Caco-2 (cell line): ENCODE results near the gene SOX5. TPM values are rescaled to one million over a fixed set of nuclear protein-coding genes. Genes with fewer than 3 reads are reported as not detected.

Source experiments
- BruUV-seq: library from RNA; stranded (reverse); fragments of 400-500 nt; replicated peaks from 2 replicates; lab custom pipeline; 2021; lab: Mats Ljungman, UMichigan
- CTCF ChIA-PET: fragments of 300-600 bp; sonication (Branson Sonifier 250); formaldehyde crosslinking; loops from one replicate; lab custom pipeline; 2022; ENCODE audit warnings: antibody characterized with exemption; lab: Charles Lee
- POLR2A ChIA-PET: fragments of 300-600 bp; sonication (Branson Sonifier 250); formaldehyde crosslinking; loops from one replicate; lab custom pipeline; 2022; ENCODE audit warnings: antibody characterized with exemption; lab: Charles Lee
- DNase-seq, 2 experiments: peaks; one replicate each; pipeline versions ENCODE4 v3.0.0 to v3.0.0-alpha.2; 2020 to 2022
- H3K27me3 ChIP-seq: replicated peaks from 2 replicates; pipeline ENCODE4 v1.6.0; 2011; ENCODE audit warnings: low read length; ENCODE audit not compliant: control insufficient read depth, insufficient read depth
- H3K36me3 ChIP-seq: 2 replicates; pipeline ENCODE4 v1.5.1; 2011; ENCODE audit warnings: low read length; ENCODE audit not compliant: control insufficient read depth, insufficient read depth
- H3K4me1 ChIP-seq: fragments of 250-450 bp; sonication (Bioruptor Pico); 2 replicates; pipeline ENCODE4 v1.5.1; 2020; ENCODE audit warnings: mild to moderate bottlenecking
- H3K4me3 ChIP-seq: 2 replicates; pipeline ENCODE4 v1.5.1; 2011; ENCODE audit warnings: low read depth, mild to moderate bottlenecking, control low read depth, low read length
- H3K9me3 ChIP-seq: fragments of 250-450 bp; sonication (Bioruptor Pico); 2 replicates; pipeline ENCODE4 v1.5.1; 2020; ENCODE audit warnings: mild to moderate bottlenecking, moderate library complexity
- H3K27ac Mint-ChIP-seq: one replicate; pipeline ENCODE4 v1.8.0; 2022; ENCODE audit warnings: mixed read lengths; ENCODE audit not compliant: unreplicated experiment
- H3K27me3 Mint-ChIP-seq: one replicate; pipeline ENCODE4 v1.8.0; 2022; ENCODE audit warnings: mixed read lengths; ENCODE audit not compliant: insufficient read depth, unreplicated experiment
- H3K36me3 Mint-ChIP-seq: one replicate; pipeline ENCODE4 v1.8.0; 2022; ENCODE audit warnings: mild to moderate bottlenecking, mixed read lengths; ENCODE audit not compliant: insufficient read depth, unreplicated experiment
- H3K4me1 Mint-ChIP-seq: one replicate; pipeline ENCODE4 v1.8.0; 2022; ENCODE audit warnings: low read depth, mixed read lengths; ENCODE audit not compliant: unreplicated experiment
- H3K4me3 Mint-ChIP-seq: one replicate; pipeline ENCODE4 v1.8.0; 2022; ENCODE audit warnings: mild to moderate bottlenecking, moderate library complexity, mixed read lengths; ENCODE audit not compliant: unreplicated experiment
- H3K9me3 Mint-ChIP-seq: one replicate; pipeline ENCODE4 v1.8.0; 2022; ENCODE audit warnings: mixed read lengths; ENCODE audit not compliant: unreplicated experiment
- intact Hi-C: fragments of 100-400 bp; cut with micrococcal nuclease; formaldehyde crosslinking; loops from one replicate; pipeline ENCODE4 v1.10.0; 2022; ENCODE audit not compliant: unreplicated experiment
- total RNA-seq: library from RNA; stranded (reverse); gene quantifications from 2 replicates; pipeline ENCODE4 v1.2.3, GENCODE V29; 2022
- TF ChIP-seq, protein P1 (sequence below), 2 experiments: fragments of 200-600 bp in 1 of 2; IDR thresholded peaks; 1 replicate in 1 of 2; 2 replicates in 1 of 2; pipeline versions ENCODE4 v1.5.1 to v1.8.0; 2011 to 2022; ENCODE audit warnings: antibody characterized with exemption in 1 of 2, control low read depth in 1 of 2, inconsistent platforms in 1 of 2, low read depth in 1 of 2, low read length in 1 of 2, mild to moderate bottlenecking in 1 of 2, moderate library complexity in 1 of 2; ENCODE audit not compliant: insufficient read depth in 1 of 2, severe bottlenecking in 1 of 2, unreplicated experiment in 1 of 2

SOX5 gene
- total RNA-seq, 1 experiment from 2014 or later = 15.4 TPM

DNA sequence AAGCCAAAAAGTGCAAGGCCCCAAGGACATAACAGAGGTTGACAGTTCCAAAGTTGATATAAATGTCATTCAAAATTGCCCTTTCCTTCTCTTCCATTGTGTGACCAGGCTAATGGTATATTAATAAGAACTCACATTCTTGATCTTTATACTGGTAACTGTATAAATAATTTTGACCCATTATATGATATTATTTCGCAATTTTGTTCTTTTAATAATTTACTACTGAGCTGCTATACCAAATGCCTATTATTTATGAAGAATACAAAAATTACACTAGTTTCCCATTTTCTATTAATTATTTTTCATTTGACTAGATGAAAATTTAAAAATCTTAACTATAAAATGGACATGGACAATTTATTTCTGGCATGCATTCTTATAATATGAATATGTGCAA, 370.2 kb downstream of the SOX5 start:
- no peak overlapping the region for H3K4me3 Mint-ChIP-seq
- no peaks in the 10 kb centered on the region for H3K36me3 Mint-ChIP-seq
- DNase-seq = no peak
- Histone ChIP-seq H3K4me3 (no peak overlapping the region), H3K27me3 (no peaks in the 10 kb centered on the region), H3K36me3 (no peaks in the 10 kb centered on the region), H3K9me3 (no peaks in the 10 kb centered on the region), H3K4me1 (no peaks in the 10 kb centered on the region)
- ChIA-PET POLR2A (no interaction called here), CTCF (no interaction called here)
- H3K27me3 Mint-ChIP-seq = no peaks in the 10 kb centered on the region
- no peak overlapping the region for H3K27ac Mint-ChIP-seq
- intact Hi-C loops = no loop called here
- TF ChIP-seq, protein P1, sequence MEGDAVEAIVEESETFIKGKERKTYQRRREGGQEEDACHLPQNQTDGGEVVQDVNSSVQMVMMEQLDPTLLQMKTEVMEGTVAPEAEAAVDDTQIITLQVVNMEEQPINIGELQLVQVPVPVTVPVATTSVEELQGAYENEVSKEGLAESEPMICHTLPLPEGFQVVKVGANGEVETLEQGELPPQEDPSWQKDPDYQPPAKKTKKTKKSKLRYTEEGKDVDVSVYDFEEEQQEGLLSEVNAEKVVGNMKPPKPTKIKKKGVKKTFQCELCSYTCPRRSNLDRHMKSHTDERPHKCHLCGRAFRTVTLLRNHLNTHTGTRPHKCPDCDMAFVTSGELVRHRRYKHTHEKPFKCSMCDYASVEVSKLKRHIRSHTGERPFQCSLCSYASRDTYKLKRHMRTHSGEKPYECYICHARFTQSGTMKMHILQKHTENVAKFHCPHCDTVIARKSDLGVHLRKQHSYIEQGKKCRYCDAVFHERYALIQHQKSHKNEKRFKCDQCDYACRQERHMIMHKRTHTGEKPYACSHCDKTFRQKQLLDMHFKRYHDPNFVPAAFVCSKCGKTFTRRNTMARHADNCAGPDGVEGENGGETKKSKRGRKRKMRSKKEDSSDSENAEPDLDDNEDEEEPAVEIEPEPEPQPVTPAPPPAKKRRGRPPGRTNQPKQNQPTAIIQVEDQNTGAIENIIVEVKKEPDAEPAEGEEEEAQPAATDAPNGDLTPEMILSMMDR (IDR thresholded peaks at IDR 0.05; ENCODE audit: insufficient read depth in 1 of 2, low read depth in 1 of 2, low read length in 1 of 2, severe bottlenecking in 1 of 2, unreplicated experiment in 1 of 2) = no peak
- no TSS peak for BruUV-seq
- H3K9me3 Mint-ChIP-seq = no peaks in the 10 kb centered on the region
- H3K4me1 Mint-ChIP-seq = no peaks in the 10 kb centered on the region

- intact Hi-C loops = no loop called here
- no peak for DNase-seq
- BruUV-seq = no TSS peak
- no peaks in the 10 kb centered on the region for H3K27me3 Mint-ChIP-seq
- TF ChIP-seq, protein P1 (IDR thresholded peaks at IDR 0.05; ENCODE audit: insufficient read depth in 1 of 2, low read depth in 1 of 2, low read length in 1 of 2, severe bottlenecking in 1 of 2, unreplicated experiment in 1 of 2) = no peak
- CTCF ChIA-PET = no interaction called here
- Histone ChIP-seq H3K4me1 (no peaks in the 10 kb centered on the region), H3K4me3 (no peak overlapping the region), H3K9me3 (no peaks in the 10 kb centered on the region), H3K27me3 (no peaks in the 10 kb centered on the region), H3K36me3 (no peaks in the 10 kb centered on the region)
- H3K4me1 Mint-ChIP-seq = no peaks in the 10 kb centered on the region
- no peak overlapping the region for H3K4me3 Mint-ChIP-seq
- H3K36me3 Mint-ChIP-seq = no peaks in the 10 kb centered on the region
- no peak overlapping the region for H3K27ac Mint-ChIP-seq
- no peaks in the 10 kb centered on the region for H3K9me3 Mint-ChIP-seq
- POLR2A ChIA-PET = no interaction called here
Measured at GRCh38 chr12:23576372-23576771, 373.1 kb downstream of the SOX5 start.

- ChIA-PET POLR2A (no interaction called here), CTCF (no interaction called here)
- H3K9me3 ChIP-seq = no peaks in the 10 kb centered on the region
- DNase-seq = no peak
- Mint-ChIP-seq H3K4me3 (no peak overlapping the region), H3K4me1 (no peaks in the 10 kb centered on the region), H3K27me3 (no peaks in the 10 kb centered on the region), H3K27ac (no peak overlapping the region), H3K9me3 (no peaks in the 10 kb centered on the region), H3K36me3 (no peaks in the 10 kb centered on the region)
- H3K36me3 ChIP-seq = no peaks in the 10 kb centered on the region
- BruUV-seq = no TSS peak
- intact Hi-C loops = no loop called here
- H3K27me3 ChIP-seq = no peaks in the 10 kb centered on the region
- H3K4me3 ChIP-seq = no peak overlapping the region
- H3K4me1 ChIP-seq = no peaks in the 10 kb centered on the region
- TF ChIP-seq, protein P1 (IDR thresholded peaks at IDR 0.05; ENCODE audit: insufficient read depth in 1 of 2, low read depth in 1 of 2, low read length in 1 of 2, severe bottlenecking in 1 of 2, unreplicated experiment in 1 of 2) = no peak
Measured at GRCh38 chr12:23569356-23569755, 380.1 kb downstream of the SOX5 start.
